GDM1 (cell line): ENCODE results near the gene KCNE2.
"Not testable (repeated sequence)": the region's sequence is repeated elsewhere in the genome, so short reads cannot be mapped to it uniquely, and the experiment has no call there.

ENCODE experiments used
- DNase-seq: peaks from one replicate; lab custom pipeline; 2025; lab: John Stamatoyannopoulos, UW

KCNE2 gene

GRCh38 chr21:34417448-34418077, 53.8 kb downstream of the KCNE2 start:
- not testable (repeated sequence) for DNase-seq
